HG02973 (cell line): ENCODE data around the gene FAM50A.

ENCODE experiments used
- ATAC-seq: cut with Tn5 transposase; IDR thresholded peaks from one replicate; pipeline ENCODE4 v1.9.1; 2021; ENCODE audit warnings: moderate library complexity; ENCODE audit not compliant: unreplicated experiment

The FAM50A gene

GRCh38 chrX:154412468-154412867, 31.5 kb upstream of the FAM50A start:
- ATAC-seq: no peak

DNA sequence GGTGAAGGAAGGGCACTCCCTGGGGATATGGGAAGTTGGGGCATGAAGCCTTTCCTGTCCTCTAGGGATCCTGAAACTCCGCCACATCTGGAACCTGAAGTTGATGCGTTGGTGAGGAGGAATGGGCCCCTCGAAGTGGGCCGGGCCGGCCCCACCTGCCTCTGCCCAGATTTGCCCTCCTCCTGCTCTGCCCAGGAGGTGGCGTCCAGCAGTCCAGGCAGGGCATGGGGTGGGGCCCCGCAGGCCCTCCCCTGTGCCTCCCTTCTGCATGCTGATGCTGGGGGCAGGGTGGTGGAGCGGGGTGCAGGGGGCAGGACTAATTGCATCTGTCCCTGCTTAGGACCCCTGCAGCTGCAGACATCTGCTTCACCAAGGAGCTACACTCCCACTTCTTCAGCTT, 30.8 kb upstream of the FAM50A start:
- no peak for ATAC-seq

DNA sequence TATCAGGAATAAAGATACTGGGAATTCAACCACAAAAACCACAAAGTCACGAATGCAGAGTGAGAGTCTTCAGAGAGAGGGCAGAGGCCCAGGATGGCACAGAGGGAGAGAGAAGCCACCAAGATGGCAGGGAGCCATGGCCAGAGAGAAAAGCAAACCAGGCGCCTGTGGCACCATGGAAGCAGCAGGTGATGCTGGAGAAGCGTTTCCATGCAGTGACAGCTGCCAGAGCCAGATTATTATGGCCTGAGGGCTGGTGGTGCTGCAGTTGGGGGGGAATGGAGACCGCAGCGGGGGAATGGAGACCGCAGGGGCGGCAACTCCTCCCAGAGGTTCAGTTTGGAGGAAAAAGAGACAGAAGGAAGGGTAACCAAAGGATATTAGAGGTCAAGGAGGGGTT, 26.8 kb upstream of the FAM50A start:
- ATAC-seq: no peak

DNA sequence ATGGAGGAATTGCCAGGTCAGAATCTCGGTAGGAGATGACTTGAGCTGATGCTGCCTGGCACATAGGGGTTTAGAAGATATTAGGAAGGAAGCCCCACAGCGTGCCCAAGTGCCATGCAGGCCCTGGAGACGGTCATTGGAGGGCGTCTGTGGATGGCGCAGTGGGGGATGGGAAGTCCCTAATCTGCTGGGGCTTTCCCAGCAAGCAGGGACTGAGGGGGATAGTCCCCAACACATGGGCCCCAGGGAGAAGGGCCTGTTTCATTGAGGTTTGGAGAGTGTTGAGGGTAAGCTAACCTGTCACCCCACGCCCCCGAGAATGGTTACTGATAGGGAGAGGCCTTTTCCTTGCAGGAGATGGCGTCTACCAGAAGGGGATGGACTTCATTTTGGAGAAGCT, 24.8 kb upstream of the FAM50A start:
- ATAC-seq: no peak

- ATAC-seq: no peak
Observed at GRCh38 chrX:154419688-154420401, 24.1 kb upstream of the FAM50A start.

DNA sequence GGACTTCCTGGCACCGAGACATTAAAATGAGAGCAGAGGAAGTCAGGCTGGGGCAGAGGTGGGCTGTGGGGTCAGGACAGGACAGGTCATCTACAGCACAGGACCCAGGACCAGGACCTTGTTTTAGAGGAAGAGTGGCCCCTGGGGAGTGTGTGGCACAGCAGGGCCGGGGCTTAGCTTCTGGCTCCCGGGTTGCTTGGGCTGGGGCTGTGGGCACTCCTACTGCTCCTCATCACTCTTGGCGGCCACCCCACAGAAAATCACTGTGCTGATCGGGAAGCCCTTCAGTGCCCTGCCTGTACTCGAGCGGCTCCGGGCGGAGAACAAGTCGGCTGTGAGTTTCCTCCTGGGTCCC, 23.6 kb upstream of the FAM50A start:
- ATAC-seq: no peak

GRCh38 chrX:154426916-154427770, 16.8 kb upstream of the FAM50A start:
- ATAC-seq: no peak

DNA sequence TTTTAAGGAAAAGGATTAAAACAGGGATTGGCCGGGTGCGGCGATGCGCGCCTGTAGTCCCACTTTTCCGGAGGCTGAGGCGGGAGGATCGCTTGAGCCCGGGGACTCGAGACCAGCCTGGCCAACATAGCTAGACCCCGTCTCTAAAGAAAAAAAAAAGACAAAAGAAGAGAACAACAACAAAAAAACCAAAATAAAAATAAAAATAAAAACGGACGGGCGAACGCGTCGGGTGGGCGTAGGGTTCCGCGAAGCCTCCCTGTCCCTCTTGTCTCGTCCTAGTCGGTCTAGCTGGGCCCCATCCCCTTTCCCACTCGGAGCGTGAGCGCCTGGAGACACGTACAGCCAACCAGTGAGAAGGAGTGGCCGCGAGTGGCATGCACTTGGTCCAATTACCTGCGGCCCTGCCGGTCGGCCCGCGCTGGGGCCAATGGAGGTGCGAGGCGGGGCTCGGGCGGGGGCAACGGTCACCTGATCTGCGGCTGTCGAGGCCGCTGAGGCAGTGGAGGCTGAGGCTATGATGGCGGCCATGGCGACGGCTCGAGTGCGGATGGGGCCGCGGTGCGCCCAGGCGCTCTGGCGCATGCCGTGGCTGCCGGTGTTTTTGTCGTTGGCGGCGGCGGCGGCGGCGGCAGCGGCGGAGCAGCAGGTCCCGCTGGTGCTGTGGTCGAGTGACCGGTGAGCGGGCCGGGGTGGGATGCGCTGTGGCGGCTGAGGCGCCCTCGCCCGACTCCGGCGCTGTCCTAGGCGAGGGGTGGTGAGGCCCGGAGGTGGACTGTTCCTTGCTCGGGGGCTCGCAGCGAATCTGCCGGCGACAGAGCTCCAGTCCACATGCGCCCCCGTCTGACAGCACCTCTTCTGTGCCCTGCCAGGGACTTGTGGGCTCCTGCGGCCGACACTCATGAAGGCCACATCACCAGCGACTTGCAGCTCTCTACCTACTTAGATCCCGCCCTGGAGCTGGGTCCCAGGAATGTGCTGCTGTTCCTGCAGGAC, 15.5 kb upstream of the FAM50A start, which contains the start of gene ATP6AP1:
Gene ATP6AP1, plus strand, starts transcription at position 502 of the 996 bp plus-strand sequence. Its CDS starts 16 bp downstream, at position 518.
- peak; percentile 97 for ATAC-seq

DNA sequence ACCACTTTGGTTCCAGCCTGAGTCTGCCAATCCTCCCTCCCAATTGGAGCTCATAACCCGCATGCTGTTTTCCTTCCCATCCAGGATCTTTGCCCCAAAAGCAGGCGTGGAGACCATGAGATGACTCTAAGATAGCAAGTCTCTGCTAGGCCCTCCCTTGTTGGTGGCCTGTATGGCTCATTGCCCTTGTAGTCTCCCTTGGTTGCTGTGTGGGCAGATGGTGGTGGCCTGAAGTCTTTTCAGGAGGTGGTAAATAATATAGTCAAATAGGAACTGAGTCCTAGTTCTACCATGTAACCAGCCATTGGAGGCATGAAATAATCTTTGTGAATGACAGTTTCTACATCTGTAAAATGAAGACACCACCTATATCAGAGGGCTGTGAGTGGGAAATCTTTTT, 14.2 kb upstream of the FAM50A start:
- no peak for ATAC-seq

GRCh38 chrX:154430479-154430878, 13.5 kb upstream of the FAM50A start:
- no peak for ATAC-seq

- no peak for ATAC-seq
Observed at GRCh38 chrX:154430916-154431315, 13.0 kb upstream of the FAM50A start.

DNA sequence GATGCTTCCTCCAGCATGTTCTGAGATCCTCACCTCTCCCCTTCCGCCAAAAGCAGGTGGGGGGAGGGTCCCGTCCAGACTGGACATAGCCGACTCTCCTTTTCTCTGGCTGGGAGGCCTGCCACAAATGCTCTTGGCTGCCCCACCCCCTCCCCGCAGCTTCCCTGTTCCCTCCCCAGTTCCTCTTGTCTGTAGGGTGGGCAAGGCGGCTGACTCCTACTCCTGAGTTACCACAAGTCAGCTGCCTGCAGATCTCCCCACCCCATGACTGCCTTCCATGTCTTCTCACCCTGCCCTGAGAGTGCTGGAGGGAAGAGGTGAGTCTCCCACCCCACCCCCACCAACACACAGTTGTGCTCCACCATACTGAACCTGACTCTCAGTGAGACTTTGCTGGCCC, 12.6 kb upstream of the FAM50A start:
- no peak for ATAC-seq

DNA sequence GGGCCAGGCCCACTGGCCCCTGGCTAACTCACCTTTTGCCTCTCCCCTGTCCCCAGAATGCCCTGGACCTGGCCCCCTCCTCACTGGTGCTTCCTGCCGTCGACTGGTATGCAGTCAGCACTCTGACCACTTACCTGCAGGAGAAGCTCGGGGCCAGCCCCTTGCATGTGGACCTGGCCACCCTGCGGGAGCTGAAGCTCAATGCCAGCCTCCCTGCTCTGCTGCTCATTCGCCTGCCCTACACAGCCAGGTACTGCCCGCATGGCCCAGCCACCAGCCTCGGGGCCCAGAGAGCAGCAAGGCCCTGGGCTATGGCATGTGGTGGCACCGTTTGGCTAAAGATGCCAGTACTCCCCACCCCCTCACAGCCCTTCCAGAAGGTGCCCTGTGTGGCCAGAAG, 11.7 kb upstream of the FAM50A start:
- ATAC-seq: no peak

DNA sequence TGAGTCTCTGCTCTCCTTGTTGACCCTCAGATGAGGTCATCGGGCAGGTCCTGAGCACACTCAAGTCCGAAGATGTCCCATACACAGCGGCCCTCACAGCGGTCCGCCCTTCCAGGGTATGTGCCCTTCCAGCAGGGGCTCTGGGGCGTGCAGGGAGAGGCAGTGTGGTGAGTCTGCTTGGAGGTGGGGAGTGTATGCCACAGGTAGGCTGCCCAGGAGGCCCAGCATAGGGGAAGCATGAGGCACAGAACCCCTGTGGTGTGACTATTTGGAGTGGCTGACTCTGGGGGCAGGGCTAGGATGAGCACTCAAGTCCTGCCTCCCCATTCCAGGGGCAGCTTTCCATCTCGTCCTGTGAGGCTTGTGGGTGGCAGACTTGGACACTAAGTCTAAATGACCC, 10.3 kb upstream of the FAM50A start:
- ATAC-seq: no peak

DNA sequence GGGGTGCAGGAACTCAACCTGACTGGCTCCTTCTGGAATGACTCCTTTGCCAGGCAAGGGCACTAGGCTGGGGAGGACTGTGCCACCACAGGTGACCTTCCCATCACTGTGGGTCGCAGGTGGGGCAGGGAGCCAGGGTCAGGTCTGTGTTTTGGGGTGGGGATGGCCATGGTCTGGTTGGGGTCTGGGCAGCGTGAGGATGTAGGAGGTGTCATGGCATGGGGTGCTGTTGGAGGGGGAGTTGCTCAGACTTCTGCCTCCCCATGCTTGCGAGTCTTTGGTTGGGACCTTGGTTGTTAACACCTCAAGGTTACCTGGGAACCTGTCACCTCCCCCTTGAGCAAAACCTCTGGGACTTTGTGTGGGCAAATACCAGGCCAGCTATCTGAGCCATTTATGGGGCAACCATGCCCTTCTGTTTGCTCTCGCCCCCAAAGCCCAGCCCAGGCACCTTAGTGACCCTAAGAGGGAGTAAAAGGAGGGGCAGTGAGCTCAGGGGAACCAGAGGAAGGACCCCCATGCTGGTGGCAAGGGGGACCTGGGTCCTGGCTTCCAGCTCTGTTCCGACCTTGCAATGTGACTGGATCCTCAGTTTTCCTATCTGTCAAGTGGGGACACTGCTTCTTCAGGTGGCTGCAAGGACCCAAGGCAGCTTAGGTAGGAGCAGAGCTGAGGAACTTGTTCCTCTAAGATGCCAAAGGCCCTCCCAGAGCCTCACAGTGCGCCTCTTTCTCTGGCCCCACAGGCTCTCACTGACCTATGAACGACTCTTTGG, 9.4 kb upstream of the FAM50A start:
- no peak for ATAC-seq

GRCh38 chrX:154435171-154435733, 8.7 kb upstream of the FAM50A start:
- no peak for ATAC-seq

DNA sequence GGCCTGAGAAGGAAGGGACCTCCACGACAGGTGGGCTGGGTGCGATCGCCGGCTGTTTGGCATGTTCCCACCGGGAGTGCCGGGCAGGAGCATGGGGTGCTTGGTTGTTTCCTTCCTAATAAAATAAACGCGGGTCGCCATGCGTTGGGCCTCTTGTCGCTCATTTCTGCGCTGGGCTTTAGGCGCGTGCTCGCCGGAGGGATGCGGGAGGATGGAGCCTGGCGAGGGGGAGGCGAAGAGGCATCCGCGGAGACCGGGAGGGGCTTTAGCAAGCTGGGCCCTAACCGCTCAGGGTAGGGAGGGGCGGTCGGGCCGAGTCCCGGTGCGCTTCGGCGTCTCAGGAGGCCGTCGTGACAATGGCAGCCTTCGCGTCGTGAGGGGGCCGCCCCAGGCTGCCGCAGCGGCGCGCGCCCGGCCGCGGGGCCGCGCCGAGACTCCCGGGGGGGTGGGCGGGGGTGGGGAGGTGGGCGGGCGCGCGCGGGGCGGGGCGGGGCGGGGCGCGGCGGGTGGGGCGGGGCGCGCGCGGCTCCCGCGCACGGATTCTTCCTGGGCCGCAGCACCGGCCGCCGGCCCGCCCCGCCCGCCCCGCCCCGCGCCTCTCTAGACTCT, 7.5 kb upstream of the FAM50A start:
- ATAC-seq: no peak

DNA sequence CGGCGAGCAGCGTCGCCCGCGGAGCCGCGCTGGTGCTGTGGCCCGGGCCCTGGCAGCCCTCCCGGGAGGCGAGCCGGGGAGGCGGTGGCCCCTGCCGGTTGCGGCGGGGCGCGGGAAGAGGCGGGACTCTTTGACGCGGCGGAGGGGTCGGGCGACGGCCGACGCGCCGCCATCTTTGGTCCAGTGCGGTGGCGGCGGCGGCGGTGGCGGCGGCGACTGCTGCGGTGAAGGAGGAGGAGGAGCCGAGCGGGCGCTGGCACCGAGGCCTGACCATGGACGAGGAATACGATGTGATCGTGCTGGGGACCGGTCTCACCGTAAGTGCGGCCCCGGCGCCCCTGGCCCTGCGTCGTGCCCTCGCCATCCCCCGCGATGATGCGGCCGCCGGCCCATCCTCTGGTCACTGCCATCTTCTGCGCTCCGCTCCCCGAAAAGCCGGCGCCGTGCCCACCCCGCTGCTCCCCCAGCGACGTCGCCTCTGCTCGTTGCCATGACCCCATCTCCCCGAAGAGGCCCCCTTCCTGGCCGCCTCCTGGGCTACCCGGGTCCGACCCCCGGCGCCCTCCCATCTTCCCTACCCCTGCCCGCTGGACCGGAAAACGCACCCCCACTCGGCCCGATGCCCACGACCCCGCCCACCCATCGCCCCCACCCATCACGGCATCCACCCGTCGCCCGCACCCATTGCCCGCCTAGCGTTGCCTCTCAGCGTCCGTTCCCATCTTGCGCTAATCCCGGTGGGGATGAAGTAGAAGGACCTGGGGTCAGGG, 6.8 kb upstream of the FAM50A start, which contains the start of gene GDI1:
Gene GDI1, plus strand, starts transcription at position 172 of the 770 bp plus-strand sequence. Its CDS starts 101 bp downstream, at position 273.
- ATAC-seq: no peak
